ENCODE data around the gene PLPPR5.

GRCh38 chr1:98991127-98992012 lies 13.3 kb downstream of the PLPPR5 start:
- TF ChIP-seq FOS (IDR thresholded peaks at IDR 0.05; ENCODE audit: extremely low read depth, insufficient read length) (no peak), CTCF (IDR thresholded peaks at IDR 0.05 in 2 of 3, conservative IDR thresholded peaks at IDR 0.05 in 1 of 3; ENCODE audit: insufficient read depth in 2 of 3, low read depth in 1 of 3, low read length in 3 of 3) (0 out of 6 replicates have a peak, but pooled peaks of 1 of the 3 experiments have one; percentile 19), CHD1 (IDR thresholded peaks at IDR 0.05; ENCODE audit: low read length) (no peak), ETV6 (IDR thresholded peaks at IDR 0.05; ENCODE audit: borderline replicate concordance in 1 of 2, low read depth in 2 of 2, low read length in 1 of 2) (no peak), ETV6 (CRISPR knock-in tag; IDR thresholded peaks at IDR 0.05; ENCODE audit: borderline replicate concordance) (no peak), HBP1 (CRISPR knock-in tag; IDR thresholded peaks at IDR 0.05) (no peak), ARNT (IDR thresholded peaks at IDR 0.05) (no peak), EZH2 (IDR thresholded peaks at IDR 0.05; ENCODE audit: borderline replicate concordance, low read depth, low read length) (no peak)
